GM23338 (cell line): ENCODE measurements around the gene OGFOD2. TPM values are rescaled to one million over a fixed set of nuclear protein-coding genes. Genes with fewer than 3 reads are reported as not detected.

ENCODE experiments used
- ATAC-seq: fragments of 200-7000 bp; cut with Tn5 transposase; 3 replicates; pipeline ENCODE4 v1.9.1; 2020
- DNase-seq: peaks from one replicate; pipeline ENCODE4 v3.0.0-alpha.2; 2015; ENCODE audit warnings: low spot score
- H2AFZ ChIP-seq: fragments of 200-600 bp; sonication (generic); 2 replicates; pipeline ENCODE4 v1.8.0; 2016; ENCODE audit warnings: antibody characterized with exemption, mild to moderate bottlenecking, moderate library complexity
- H3F3A ChIP-seq: fragments of 200-600 bp; sonication (generic); replicated peaks from 2 replicates; pipeline ENCODE4 v1.8.0; 2017; ENCODE audit warnings: antibody characterized with exemption, mixed run types, low read depth
- H3K27ac ChIP-seq: fragments of 200-600 bp; sonication (generic); 2 replicates; pipeline ENCODE4 v1.6.1; 2016; ENCODE audit warnings: low read depth
- H3K27me3 ChIP-seq: fragments of 200-600 bp; sonication (generic); 2 replicates; pipeline ENCODE4 v1.8.0; 2016; ENCODE audit warnings: mild to moderate bottlenecking, mixed run types, moderate library complexity; ENCODE audit not compliant: insufficient read depth
- H3K36me3 ChIP-seq: fragments of 200-600 bp; sonication (generic); 2 replicates; pipeline ENCODE4 v1.8.0; 2016; ENCODE audit warnings: mild to moderate bottlenecking; ENCODE audit not compliant: insufficient read depth
- H3K4me1 ChIP-seq: fragments of 200-600 bp; sonication (generic); 2 replicates; pipeline ENCODE4 v1.8.0; 2016; ENCODE audit warnings: mild to moderate bottlenecking, moderate library complexity; ENCODE audit not compliant: insufficient read depth
- H3K4me2 ChIP-seq: fragments of 200-600 bp; sonication (generic); 2 replicates; pipeline ENCODE4 v1.7.1; 2017; ENCODE audit warnings: mixed run types
- H3K4me3 ChIP-seq: fragments of 200-600 bp; sonication (generic); 2 replicates; pipeline ENCODE4 v1.6.1; 2016; ENCODE audit warnings: mixed run types
- H3K79me2 ChIP-seq: fragments of 200-600 bp; sonication (generic); replicated peaks from 2 replicates; pipeline ENCODE4 v1.8.0; 2017; ENCODE audit warnings: mild to moderate bottlenecking; ENCODE audit not compliant: insufficient read depth
- H3K9me2 ChIP-seq: fragments of 200-600 bp; sonication (generic); 2 replicates; pipeline ENCODE4 v1.8.0; 2017; ENCODE audit not compliant: insufficient read depth
- H4K20me1 ChIP-seq: fragments of 200-600 bp; sonication (generic); replicated peaks from 2 replicates; pipeline ENCODE4 v1.8.0; 2017; ENCODE audit warnings: mild to moderate bottlenecking; ENCODE audit not compliant: insufficient read depth
- H3K27ac Mint-ChIP-seq: 2 replicates; pipeline ENCODE4 v1.8.0; 2020; ENCODE audit warnings: inconsistent platforms, mild to moderate bottlenecking, moderate library complexity, mixed read lengths
- H3K27me3 Mint-ChIP-seq: 3 replicates; pipeline ENCODE4 v1.8.0; 2022; ENCODE audit warnings: low read depth, mild to moderate bottlenecking, moderate library complexity, mixed read lengths, inconsistent platforms; ENCODE audit not compliant: insufficient read depth, poor library complexity
- H3K36me3 Mint-ChIP-seq: 3 replicates; pipeline ENCODE4 v1.8.0; 2021; ENCODE audit warnings: low read depth, mild to moderate bottlenecking, inconsistent platforms, moderate library complexity, mixed read lengths
- H3K4me1 Mint-ChIP-seq: 3 replicates; pipeline ENCODE4 v1.8.0; 2020; ENCODE audit warnings: mild to moderate bottlenecking, inconsistent platforms, mixed read lengths
- H3K4me3 Mint-ChIP-seq: 3 replicates; pipeline ENCODE4 v1.8.0; 2021; ENCODE audit warnings: moderate library complexity, mild to moderate bottlenecking, inconsistent platforms, mixed read lengths
- H3K9me3 Mint-ChIP-seq: 3 replicates; pipeline ENCODE4 v1.8.0; 2020; ENCODE audit warnings: moderate library complexity, mild to moderate bottlenecking, inconsistent platforms, mixed read lengths
- CTCF ChIP-seq, 2 experiments: fragments of 200-600 bp in 1 of 2; sonication (generic) in 1 of 2; conservative IDR thresholded peaks; 2 replicates each; pipeline versions ENCODE4 v1.5.1 to v1.6.1; 2016 to 2017; ENCODE audit warnings: antibody characterized with exemption in 2 of 2, low read depth in 2 of 2, mild to moderate bottlenecking in 2 of 2, moderate library complexity in 1 of 2
- ETS1 ChIP-seq: IDR thresholded peaks from 2 replicates; pipeline ENCODE4 v1.6.1; 2016; ENCODE audit warnings: antibody characterized with exemption
- EZH2 ChIP-seq: fragments of 200-600 bp; sonication (generic); IDR thresholded peaks from one replicate; pipeline ENCODE4 v1.8.0; 2017; ENCODE audit warnings: antibody characterized with exemption, mild to moderate bottlenecking, low read depth; ENCODE audit not compliant: unreplicated experiment
- POLR2AphosphoS5 ChIP-seq: IDR thresholded peaks from 2 replicates; pipeline ENCODE4 v1.6.1; 2016; ENCODE audit warnings: antibody characterized with exemption, low read depth
- REST ChIP-seq: IDR thresholded peaks from one replicate; pipeline ENCODE4 v1.6.1; 2018; ENCODE audit warnings: antibody characterized with exemption; ENCODE audit not compliant: unreplicated experiment
- STAT1 ChIP-seq: IDR thresholded peaks from one replicate; pipeline ENCODE4 v1.6.1; 2016; ENCODE audit warnings: antibody characterized with exemption; ENCODE audit not compliant: unreplicated experiment
- ZNF114 ChIP-seq: fragments of 250-450 bp; sonication (Bioruptor Pico); IDR thresholded peaks from 2 replicates; pipeline ENCODE4 v1.5.0; 2020; ENCODE audit warnings: mild to moderate bottlenecking, moderate library complexity
- ZNF462 ChIP-seq: fragments of 250-450 bp; sonication (Bioruptor Pico); IDR thresholded peaks from 2 replicates; pipeline ENCODE4 v1.5.0; 2020; ENCODE audit warnings: mild to moderate bottlenecking, moderate library complexity
- polyA plus RNA-seq: library from polyadenylated mRNA; unstranded; fragments of >200 nt; fragmentation: Nextera tagmentation; extraction: Ambion mirVana; gene quantifications from 2 replicates; pipeline ENCODE4 v1.2.1, GENCODE V29; 2016
- total RNA-seq: library from RNA; depleted of rRNA; stranded (reverse); fragments of >200 nt; shearing (Covaris generic); gene quantifications from 2 replicates; pipeline ENCODE4 v1.2.3, GENCODE V29; 2014

The OGFOD2 gene
- total and polyA plus RNA-seq, 2 experiments from 2014 or later, result 13.1 to 16.1 TPM

GRCh38 chr12:122999986-123000420 lies 25.0 kb downstream of the OGFOD2 start:
- H3F3A ChIP-seq, result no peaks in the 10 kb centered on the region
- H3K79me2 ChIP-seq, result no peaks in the 10 kb centered on the region
- ATAC-seq (no peak; the same call in 1 of the 3 replicates), DNase-seq (no peak)
- H3K27me3 ChIP-seq, result no peaks in the 10 kb centered on the region
- H4K20me1 ChIP-seq, result no peaks in the 10 kb centered on the region
- H3K4me3 ChIP-seq, result no peak overlapping the region
- H3K4me1 ChIP-seq, result no peaks in the 10 kb centered on the region
- no peak overlapping the region for H3K4me3 Mint-ChIP-seq
- no peak overlapping the region for H3K4me2 ChIP-seq
- H3K9me3 Mint-ChIP-seq, result no peaks in the 10 kb centered on the region; the same call in 2 of the 3 replicates
- no peaks in the 10 kb centered on the region for H3K36me3 Mint-ChIP-seq
- peaks cover 13% of the 10 kb centered on the region for H3K27me3 Mint-ChIP-seq
- H3K36me3 ChIP-seq, result no peaks in the 10 kb centered on the region
- no peak overlapping the region for H3K27ac Mint-ChIP-seq
- H3K27ac ChIP-seq, result no peak overlapping the region
- no peaks in the 10 kb centered on the region; the same call in 2 of the 3 replicates for H3K4me1 Mint-ChIP-seq
- TF ChIP-seq POLR2AphosphoS5 (no peak), REST (no peak), ZNF114 (no peak), ZNF462 (CRISPR knock-in tag) (no peak), EZH2 (no peak), STAT1 (no peak), CTCF (conservative IDR thresholded peaks at IDR 0.05; ENCODE audit: low read depth in 2 of 2) (no peak), ETS1 (no peak)
- H3K9me2 ChIP-seq, result no peaks in the 10 kb centered on the region
- H2AFZ ChIP-seq, result no peak overlapping the region
